HG03280 (cell line): ENCODE measurements around the gene CLDND1.
"Not testable (repeated sequence)": the region's sequence is repeated elsewhere in the genome, so short reads cannot be mapped to it uniquely, and the experiment has no call there.

Source experiments
- ATAC-seq: cut with Tn5 transposase; IDR thresholded peaks from one replicate; pipeline ENCODE4 v1.9.1; 2021; ENCODE audit warnings: mild to moderate bottlenecking, moderate library complexity; ENCODE audit not compliant: unreplicated experiment

CLDND1 gene

DNA sequence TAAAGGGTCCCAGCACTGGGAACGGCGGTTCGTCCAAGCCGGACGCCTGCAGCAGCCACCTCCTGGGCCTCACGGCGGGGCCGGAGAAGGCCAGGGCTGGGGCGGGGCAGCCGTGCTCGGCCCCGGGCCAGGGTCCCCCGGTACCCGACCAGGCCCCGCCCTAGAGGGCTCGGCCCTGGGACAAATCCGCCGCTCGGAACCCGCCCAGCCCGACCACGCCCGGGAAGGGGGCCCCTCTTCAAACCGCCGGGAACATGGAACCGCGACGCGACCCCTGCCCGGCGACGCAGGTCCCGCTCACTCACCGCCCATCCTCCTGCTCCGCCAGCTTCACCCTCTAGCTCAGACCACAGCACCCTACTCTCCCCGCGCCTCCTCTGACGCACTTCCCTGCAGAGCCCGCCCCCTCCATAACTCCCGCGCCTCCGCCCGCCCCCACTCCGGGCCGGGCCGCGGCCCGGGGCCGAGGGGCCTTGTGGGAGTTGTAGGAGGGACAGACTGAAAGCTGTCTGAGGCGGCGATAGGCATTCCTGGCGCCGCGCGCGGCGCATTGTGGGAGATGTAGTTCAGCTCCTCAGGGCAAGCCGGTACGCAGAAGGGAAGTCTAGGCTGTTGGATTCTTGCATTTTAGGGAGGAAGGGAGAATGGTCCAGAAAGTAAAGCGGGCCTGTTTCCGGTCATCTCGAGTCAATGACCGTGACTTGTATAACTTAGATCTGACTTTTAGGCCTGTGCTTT, at the start of gene CLDND1:
Gene CLDND1 (minus strand): TSS at position 359 of the 738 bp plus-strand sequence. CDS start 1,478 bp downstream, outside the sequence.
- peak; percentile 94 for ATAC-seq

DNA sequence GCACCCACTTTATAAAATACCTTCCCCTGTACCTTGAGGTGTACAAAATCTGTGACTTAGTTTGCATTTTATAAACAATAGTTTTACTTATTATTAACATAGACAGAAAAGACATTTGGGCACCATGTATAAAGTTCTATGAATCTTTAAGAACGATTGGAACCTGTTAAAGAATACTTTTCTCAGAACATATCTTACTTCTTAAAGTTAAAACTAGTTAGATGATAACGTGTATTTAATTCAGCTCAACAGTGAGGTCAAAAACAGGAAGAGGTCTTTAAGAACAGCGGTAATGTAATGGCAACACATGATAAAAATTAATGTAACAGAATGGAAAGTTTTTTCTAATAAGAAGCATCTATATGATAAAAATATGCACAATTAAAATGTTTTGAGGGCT, 45.7 kb upstream of the CLDND1 start:
- ATAC-seq, result no peak

DNA sequence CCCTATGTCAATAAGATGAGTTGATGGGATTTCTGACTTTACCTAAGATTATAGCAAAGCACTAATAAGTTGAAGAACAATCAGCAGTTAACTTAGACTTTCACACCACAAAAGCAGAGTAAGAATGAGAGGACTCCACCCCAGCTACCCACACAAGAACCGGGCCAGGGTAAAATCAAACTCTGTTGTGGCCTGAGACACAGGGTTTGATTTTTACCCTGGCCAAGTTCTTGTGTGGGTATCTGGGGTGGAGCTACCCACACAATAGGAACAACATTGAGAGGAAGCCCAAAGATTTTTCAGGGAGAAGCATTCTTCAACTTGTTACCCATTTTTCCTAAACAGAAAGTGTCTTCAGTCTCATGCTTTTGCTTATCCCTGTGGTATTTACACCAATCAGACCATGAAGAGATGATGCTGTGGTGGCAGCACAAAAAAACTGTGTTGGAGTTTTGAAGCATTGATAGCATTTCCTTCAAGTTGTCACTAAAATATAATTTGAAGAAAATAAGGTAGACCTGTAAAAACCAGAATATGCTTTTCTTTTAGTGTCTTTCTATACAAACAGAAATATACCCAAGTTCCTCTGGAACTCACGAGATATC, 45.1 kb upstream of the CLDND1 start:
- peak; percentile 20 for ATAC-seq

DNA sequence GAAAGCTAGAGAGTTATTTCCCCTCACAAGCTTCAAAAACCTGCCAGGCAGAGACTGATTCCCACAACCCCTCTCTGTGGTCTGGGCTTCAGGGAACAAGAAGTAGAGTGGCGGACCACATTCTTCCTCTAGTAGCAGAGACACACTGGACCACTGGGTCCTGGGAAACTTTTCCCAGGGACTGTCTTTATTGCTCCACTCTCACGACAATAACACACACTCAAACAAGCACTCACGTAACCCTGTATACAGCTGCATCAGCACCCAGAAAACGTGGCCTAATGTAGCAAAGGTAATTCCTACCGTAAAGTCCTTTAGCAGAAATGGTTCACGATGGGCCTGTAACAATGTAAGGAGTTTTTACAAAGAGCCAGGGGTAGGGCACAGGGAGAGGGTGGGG, 43.1 kb upstream of the CLDND1 start:
- ATAC-seq, result no peak

DNA sequence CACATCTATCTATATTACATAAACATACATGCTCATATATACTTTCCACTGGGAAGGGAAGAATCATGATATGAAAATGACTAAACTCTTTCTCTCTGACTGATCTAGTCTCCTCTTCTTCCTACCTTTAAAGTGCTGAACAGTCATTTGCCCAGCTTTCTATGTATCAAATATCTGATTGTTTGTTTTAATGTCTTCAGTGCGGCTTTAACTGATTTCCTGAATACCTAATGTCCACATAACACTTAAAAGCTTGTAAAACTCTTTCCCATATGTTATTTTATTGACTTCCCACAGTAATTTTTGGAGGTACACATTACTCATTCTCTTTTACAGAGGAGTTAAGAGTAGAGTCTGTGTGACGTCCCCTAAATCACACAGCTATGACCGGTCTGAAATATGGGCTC, 42.5 kb upstream of the CLDND1 start:
- ATAC-seq, result no peak

DNA sequence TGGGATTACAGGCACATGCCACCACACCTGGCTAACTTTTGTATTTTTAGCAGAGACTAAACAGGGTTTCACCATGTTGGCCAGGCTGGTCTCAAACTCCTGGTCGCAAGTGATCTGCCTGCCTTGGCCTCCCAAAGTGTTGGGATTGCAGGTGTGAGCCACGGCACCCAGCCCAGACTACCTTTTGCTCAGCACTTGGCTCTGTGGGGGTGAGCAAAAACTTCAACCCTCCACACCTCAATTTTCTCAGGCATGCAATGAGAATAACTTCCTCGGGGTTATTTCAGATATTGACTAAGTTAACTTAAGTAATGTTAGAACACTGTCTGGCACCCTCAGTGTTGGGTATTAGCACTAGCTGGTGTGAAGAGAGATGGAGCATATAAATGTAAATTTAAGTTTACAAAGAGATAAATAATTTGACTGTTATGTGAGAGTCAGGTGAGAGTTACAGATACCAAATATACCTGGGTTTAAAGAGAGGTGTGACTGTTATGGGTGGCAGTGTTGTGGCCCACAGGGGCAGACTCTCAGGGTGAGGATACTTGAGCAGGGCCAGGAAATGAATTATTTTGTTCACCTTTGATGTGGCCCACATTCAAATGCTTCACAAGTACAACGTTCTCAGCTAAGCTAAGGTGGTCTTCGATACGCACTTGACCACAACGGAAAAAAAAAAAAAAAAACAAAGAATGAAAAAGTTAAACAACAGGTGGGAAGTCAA, 41.7 kb upstream of the CLDND1 start:
- peak; percentile 12 for ATAC-seq

DNA sequence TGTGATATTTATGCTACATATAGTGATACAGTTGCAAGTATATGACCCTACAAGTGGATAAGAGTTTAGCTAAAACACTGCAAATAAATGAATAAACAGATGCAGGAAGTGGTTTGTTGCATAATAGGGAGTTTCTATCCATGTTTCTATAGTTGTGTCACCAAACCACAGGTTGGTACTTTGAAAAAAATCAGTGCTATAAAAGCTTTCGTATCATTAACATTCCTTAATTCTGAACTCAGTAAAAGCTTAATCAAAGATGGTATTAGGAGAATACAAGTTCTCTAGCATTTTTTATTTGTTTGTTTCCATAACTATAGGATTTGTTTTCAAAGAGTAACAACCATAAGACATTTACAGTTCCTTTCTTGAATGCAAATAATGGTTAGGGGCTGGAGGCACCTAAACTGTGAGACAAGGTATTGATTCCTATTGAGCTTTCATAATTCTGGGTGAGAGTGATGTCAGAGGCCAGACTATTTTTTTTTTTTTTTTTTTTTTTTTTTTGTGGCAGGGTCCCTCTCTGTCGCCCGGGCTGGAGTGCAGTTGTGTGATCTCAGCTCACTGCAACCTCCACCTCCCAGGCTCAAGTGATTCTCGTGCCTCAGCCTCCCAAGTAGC, 41.1 kb upstream of the CLDND1 start:
- ATAC-seq, result peak; percentile 63

DNA sequence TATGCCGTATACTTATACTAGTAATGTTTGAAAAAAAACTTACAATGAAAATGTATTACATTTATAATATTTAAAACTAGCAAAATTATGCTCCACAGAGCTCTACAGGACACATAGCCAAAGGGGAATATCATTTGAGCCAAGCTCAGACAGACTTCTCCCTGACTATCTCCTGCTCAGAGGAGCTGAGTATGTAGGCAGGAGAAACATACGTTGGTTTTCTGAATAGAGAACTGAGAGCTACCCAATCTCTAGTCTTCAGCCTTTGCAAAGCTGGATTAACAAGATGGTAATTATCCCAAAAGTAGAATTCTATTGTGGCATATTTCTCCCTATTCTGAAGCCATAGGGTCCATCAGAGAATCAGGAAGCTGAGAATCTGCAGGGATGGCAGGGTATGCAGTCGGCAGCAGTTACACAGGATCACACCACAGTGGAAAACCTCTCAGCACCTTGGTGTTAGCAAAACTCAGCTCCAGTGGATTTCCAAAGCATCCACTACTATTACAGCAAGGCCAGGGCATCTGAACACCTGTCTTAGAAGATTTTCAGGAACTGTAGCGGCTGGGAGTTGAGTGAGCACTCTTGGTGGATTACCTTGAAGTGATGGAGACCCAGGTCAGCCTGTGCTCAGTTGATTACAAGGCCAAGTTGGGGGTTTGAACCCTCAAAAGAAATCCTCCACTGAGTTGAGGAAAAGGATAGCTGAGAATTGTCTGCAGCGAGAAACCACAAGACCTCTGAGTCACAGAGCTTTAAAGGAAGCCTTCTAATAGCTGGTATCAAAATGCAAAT, 39.2 kb upstream of the CLDND1 start:
- ATAC-seq, result no peak

DNA sequence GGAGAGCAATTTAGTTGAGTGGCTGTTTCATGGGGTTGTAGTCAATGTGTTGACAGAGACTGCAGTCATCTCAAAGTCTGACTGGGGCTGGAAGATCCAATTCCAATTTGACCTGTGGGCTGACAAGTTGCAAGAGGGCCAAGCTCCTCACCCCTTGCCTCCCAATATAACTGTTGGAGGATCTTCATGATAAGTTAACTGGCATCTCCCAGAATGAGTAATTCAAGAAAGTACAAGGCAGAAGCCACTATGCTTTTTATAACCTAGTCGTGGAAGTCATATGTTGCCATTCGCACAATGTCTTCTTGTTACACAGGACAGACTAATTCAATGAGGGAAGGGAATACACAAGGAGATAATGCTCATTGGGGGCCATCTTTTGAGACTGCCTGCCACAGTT, 38.2 kb upstream of the CLDND1 start:
- no peak for ATAC-seq

DNA sequence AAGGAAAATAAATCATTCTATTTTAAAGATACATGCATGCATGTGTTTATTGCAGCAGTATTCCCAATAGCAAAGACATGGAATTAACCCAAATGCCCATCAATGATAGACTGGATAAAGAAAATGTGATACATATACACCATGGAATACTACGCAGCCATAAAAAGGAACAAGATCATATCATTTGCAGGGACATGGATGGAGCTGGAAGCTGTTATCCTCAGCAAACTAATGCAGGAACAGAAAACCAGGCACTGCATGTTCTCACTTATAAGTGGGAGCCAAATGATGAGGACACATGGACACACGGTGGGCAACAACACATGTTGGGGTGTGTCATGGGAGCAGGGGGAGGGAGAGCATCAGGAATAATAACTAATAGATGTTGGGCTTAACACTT, 37.1 kb upstream of the CLDND1 start:
- ATAC-seq, result not testable (repeated sequence)

DNA sequence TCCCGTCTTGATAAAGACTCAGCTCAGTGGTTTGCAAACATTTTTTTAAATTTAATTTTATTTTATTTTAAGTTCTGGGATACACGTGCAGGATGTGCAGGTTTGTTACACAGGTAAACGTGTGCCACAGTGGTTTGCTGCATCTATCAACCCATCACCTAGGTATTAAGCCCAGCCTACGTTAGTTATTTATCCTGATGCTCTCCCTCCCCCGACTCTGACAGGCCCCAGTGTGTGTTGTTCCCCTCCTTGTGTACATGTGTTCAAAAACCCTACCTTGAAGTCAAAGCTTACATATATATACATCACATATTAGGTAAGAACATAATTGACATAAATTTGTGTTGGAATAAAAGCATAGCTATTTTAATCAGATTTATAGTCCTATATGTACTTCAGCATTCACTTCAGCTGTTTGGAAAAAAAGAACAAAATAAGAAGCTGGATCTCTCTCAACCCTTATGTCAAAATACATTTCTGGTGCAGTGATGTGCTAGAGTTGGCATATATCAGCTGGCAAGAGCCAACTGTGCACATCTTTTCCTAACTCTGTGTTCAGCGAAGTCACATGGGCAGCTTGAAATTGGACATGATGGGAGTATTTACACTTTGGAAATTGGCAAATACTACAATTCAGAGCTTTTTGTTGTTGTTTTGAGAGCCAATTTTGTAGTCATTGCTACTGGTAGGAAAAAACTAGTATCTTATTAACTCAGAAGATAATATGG, 35.6 kb upstream of the CLDND1 start:
- ATAC-seq, result no peak

DNA sequence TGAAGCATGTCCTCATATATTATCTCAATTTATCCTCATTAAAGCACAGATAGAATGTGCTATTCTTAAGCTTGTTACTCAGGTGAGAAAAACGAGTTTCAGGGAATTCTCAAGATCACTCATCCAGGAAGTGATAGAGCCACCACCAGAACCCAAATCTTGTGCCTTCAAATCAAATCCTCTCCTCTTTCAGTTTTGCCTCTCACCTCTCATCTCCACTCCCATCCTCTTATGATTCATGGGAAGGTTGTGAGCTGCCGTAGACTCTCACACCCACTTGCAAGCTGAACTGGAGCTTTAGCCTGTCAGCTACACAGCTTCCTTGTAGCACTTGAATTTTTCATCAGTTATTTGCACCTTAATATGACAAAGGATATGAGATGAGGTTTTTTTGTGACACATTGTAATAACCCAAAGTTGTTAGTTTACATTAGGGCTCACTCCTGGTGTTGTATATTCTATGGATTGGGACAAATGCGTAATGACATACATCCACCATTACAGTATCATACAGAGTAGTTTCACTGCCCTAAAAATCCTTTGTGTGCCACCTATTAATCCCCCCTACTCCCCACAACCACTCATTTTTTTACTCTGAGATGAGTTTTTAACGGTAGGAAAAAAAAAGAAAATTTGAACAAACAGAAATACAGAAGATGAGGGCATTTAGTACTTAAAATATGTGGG, 34.8 kb upstream of the CLDND1 start:
- no peak for ATAC-seq

DNA sequence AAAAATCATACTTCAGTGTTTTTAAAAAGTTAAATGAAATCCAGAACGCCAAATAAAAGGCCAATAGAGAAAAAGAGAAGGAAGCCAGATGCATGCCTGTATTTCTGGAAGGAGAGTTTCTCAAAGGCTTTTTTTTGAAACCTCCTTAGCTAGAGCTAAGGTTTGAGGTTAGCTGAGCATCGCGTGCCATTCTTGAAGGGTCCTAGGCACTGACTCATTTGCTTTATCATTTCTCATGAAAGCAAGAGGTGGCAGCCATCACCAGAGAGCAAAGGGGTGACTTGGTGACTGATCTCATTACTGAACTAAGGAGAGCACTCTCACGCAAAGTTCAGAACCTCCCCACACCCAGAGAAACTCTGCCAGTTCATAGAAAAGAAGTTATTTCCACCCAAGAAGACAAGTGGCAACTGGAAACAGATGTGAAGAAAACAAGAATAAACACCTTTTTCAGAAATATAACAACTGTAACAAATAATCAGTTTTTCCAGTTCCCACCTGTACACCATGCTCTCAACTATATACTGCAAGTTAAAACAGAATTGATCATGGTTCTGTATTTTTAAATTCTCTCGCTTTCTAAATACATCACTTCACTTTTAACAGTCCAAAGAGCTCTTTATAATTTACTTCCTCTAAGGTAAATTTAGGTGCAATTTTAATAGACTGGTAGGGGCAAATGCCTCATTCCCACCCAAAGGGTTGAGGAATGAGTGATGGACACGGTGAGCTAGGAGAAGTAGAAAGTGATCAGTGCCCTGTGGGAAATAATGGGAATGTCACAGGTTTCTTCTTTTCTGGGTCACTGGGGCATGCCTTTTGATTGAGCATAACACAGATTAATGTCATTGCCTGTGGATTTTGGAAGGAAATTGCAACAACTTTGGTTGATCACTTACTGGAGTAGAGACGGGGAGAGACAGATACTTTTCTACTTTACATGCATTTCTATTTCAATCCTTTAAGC, 33.7 kb upstream of the CLDND1 start:
- peak; percentile 78 for ATAC-seq

DNA sequence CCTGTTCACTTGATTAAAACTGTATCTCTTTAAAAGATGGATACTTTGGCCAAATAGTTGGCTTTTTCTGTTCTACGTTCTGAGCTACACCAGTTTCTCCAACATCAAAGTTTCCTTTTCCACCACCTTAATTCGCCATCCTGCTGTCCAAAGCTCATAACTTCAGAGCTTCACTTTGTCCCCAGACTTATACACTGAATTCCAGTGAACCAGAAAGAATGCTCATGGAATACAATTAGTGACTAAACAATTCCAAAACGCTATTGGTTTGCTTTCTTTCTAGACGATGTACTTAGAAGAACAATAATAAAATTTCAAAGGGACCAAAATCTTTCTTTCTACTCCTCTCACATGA, 32.3 kb upstream of the CLDND1 start:
- ATAC-seq, result no peak

DNA sequence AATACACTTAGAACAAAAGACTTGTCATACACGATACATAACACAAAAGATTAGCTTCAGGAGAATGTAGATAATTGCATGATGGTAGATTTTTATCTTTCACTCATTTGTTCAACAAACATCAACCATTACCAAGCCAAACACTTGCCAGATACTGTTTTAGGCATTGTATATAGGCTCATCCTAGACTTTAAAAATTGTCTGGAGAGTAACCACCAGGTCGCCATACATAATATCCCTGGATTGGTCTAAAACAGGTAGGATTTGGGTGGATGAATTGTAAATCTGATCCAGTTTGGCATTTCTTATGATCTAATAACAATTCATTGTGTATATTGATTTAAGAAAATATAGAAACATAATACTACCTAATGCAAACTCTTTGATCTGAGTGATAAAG, 31.9 kb upstream of the CLDND1 start:
- no peak for ATAC-seq

DNA sequence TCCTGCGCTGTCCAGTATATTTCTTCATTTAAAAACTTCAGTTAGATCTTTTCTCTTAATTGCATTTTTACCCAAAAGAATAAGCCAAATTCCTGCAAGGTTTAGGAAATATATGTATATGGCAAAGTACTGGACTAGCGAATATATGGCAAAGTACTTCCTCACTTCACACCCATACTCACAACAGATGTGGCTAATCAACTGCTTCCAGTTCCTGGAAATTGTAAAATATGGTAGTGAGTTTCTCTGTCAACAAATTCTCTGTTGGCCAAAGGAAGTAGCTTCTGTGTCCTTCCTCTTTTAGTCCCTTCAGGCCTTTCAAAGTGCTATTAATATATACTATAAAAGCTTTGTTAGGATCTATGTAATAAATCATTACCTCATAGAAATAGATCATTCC, 31.1 kb upstream of the CLDND1 start:
- ATAC-seq, result no peak

DNA sequence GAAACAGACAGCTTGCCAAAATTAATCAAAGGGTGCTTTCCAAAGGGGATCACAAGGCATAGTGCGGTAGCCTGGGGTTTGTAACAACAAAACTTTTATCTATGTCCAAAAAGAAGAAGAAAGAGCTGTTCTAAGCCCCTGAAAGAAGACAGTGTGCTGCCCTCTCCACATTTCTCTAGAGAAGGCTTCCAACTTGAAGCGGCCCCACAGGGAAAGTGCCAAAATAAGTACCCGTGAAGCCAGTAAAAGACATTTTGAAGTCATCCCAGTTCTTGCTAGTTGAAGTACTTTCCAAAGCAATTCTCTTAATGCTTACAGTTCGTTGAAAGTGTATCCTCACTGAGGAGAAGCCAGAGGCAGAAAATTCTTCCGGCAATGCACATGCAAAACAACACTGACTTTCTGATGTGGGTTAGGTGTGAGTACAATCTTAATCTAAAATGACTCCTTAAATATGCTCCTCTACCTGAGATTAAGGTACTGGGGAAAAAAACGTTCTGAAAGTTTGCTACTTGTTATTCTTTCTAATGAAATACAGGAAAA, 30.4 kb upstream of the CLDND1 start:
- no peak for ATAC-seq
